GM12878 (cell line): ENCODE data around the gene SEPHS1. TPM values are rescaled to one million over a fixed set of nuclear protein-coding genes. Genes with fewer than 3 reads are reported as not detected.
A peak's percentile ranks its signal among the peaks of the same experiment; 100 is the strongest.

Source experiments
- ATAC-seq: fragments of 200-7000 bp; cut with Tn5 transposase; 3 replicates; pipeline ENCODE4 v1.9.1; 2020; ENCODE audit warnings: mild to moderate bottlenecking, moderate library complexity
- BruUV-seq: library from RNA; stranded (reverse); fragments of 400-500 nt; replicated peaks from 2 replicates; lab custom pipeline; 2021; lab: Mats Ljungman, UMichigan
- CTCF ChIA-PET: fragments of 300-600 bp; sonication (Branson Sonifier 250); formaldehyde crosslinking; extraction: SDS; loops from one replicate; lab custom pipeline; 2021; ENCODE audit warnings: inconsistent platforms; lab: Yijun Ruan, JAX
- POLR2A ChIA-PET: fragments of 350-600 bp; formaldehyde crosslinking; extraction: SDS; loops from one replicate; lab custom pipeline; 2021; ENCODE audit warnings: inconsistent platforms; lab: Charles Lee
- RAD21 ChIA-PET: fragments of 300-600 bp; sonication (Branson Sonifier 250); formaldehyde crosslinking; loops from one replicate; lab custom pipeline; 2023; ENCODE audit warnings: antibody characterized with exemption; ENCODE audit not compliant: unreplicated experiment; lab: Charles Lee
- SMC1A ChIA-PET: fragments of 300-600 bp; sonication (Branson Sonifier 250); formaldehyde crosslinking; loops from one replicate; lab custom pipeline; 2023; ENCODE audit not compliant: unreplicated experiment, uncharacterized antibody; lab: Charles Lee
- DNase-seq: peaks from one replicate; pipeline ENCODE4 v3.0.0-alpha.2; 2011; ENCODE audit warnings: low read depth, low spot score
- FAIRE-seq: peaks from 3 replicates; lab custom pipeline; 2011; peaks lifted over from hg19 to GRCh38; lab: Jason Lieb, UNC
- H2AFZ ChIP-seq: 2 replicates; pipeline ENCODE4 v1.6.0; 2011; ENCODE audit warnings: low read depth, low read length, control low read depth; ENCODE audit not compliant: control insufficient read depth
- H3K27ac ChIP-seq: 2 replicates; pipeline ENCODE4 v1.5.1; 2011; ENCODE audit warnings: control low read depth; ENCODE audit not compliant: control insufficient read depth, insufficient read depth
- H3K27me3 ChIP-seq, 2 experiments: replicated peaks in 1 of 2; 2 replicates each; pipeline versions ENCODE4 v1.6.0 to v1.6.1; 2011; ENCODE audit warnings: low read length in 1 of 2; ENCODE audit not compliant: control insufficient read depth in 2 of 2, insufficient read depth in 2 of 2
- H3K36me3 ChIP-seq, 2 experiments: 2 replicates each; pipeline ENCODE4 v1.5.1; 2011; ENCODE audit warnings: low read length in 1 of 2; ENCODE audit not compliant: control insufficient read depth in 2 of 2, insufficient read depth in 2 of 2
- H3K4me1 ChIP-seq: 2 replicates; pipeline ENCODE4 v1.6.1; 2011; ENCODE audit warnings: mild to moderate bottlenecking, low read length, moderate library complexity, mixed read lengths; ENCODE audit not compliant: control insufficient read depth, insufficient read depth
- H3K4me2 ChIP-seq: 2 replicates; pipeline ENCODE4 v1.6.0; 2011; ENCODE audit warnings: control low read depth; ENCODE audit not compliant: control insufficient read depth, insufficient read depth
- H3K4me3 ChIP-seq: fragments of 200-600 bp; sonication (generic); 2 replicates; pipeline ENCODE4 v1.5.1; 2016
- H3K79me2 ChIP-seq: 2 replicates; pipeline ENCODE4 v1.6.0; 2011; ENCODE audit warnings: low read length; ENCODE audit not compliant: control insufficient read depth, insufficient read depth
- H3K9ac ChIP-seq: 2 replicates; pipeline ENCODE4 v1.8.0; 2011; ENCODE audit warnings: low read length, control low read depth, mixed read lengths; ENCODE audit not compliant: control insufficient read depth, insufficient read depth
- H3K9me3 ChIP-seq: replicated peaks from 3 replicates; pipeline ENCODE4 v1.5.1; 2011; ENCODE audit warnings: mild to moderate bottlenecking, low read length; ENCODE audit not compliant: control insufficient read depth, insufficient read depth
- H4K20me1 ChIP-seq: 2 replicates; pipeline ENCODE4 v1.6.0; 2011; ENCODE audit not compliant: control insufficient read depth, insufficient read depth
- IRF5 ChIP-seq: fragments of 450-650 bp; IDR thresholded peaks from 2 replicates; pipeline ENCODE4 v1.6.1; 2017; ENCODE audit warnings: borderline replicate concordance
- MLLT1 ChIP-seq: fragments of 450-650 bp; IDR thresholded peaks from 2 replicates; pipeline ENCODE4 v1.6.1; 2016; ENCODE audit warnings: mild to moderate bottlenecking
- WGBS: methylation state at CpG from one replicate; pipeline ENCODE4 v1.1.6; 2016; ENCODE audit warnings: low lambda C conversion rate; ENCODE audit not compliant: insufficient replicate concordance, insufficient coverage; ENCODE audit errors: missing lambda C conversion rate; 5-methylcytosine and 5-hydroxymethylcytosine counted together
- in situ Hi-C: fragments of 300-500 bp; cut with MboI; formaldehyde crosslinking; loops from 9 replicates; pipeline ENCODE4 v1.14.3; 2018; ENCODE audit warnings: mixed read lengths
- intact Hi-C: fragments of 100-400 bp; cut with micrococcal nuclease; formaldehyde crosslinking; loops from one replicate; pipeline ENCODE4 v1.14.2; 2022; ENCODE audit not compliant: unreplicated experiment
- polyA plus RNA-seq, 11 experiments: library from polyadenylated mRNA; depleted of rRNA in 4 of 11; unstranded in 6 of 11; stranded (reverse) in 5 of 11; fragments of >200 nt; fragmentation: Nextera tagmentation in 4 of 11; fragmentation: Illumina TruSeq in 1 of 11; extraction: Ambion mirVana in 4 of 11; extraction: Trizol in 1 of 11; gene quantifications; 1 replicate in 1 of 11; 2 replicates in 10 of 11; pipeline versions ENCODE4 v1.2.1 to v1.2.3, GENCODE V29; 2011 to 2016; ENCODE audit warnings: inconsistent platforms in 2 of 11, missing spikeins in 2 of 11, low read depth in 1 of 11
- total RNA-seq, 4 experiments: library from RNA; depleted of rRNA in 3 of 4; stranded (reverse); fragments of >200 nt in 3 of 4; fragmentation: Illumina TruSeq in 1 of 4; extraction: Trizol in 1 of 4; gene quantifications; 2 replicates each; pipeline versions ENCODE4 v1.2.1 to v1.2.3, GENCODE V29; 2013 to 2021

Gene SEPHS1
- total and polyA plus RNA-seq, 10 of the 15 experiments (the other 5 are each of a cell fraction or from before 2014, with no cell fraction given), result 14.7 to 85.4 (median 48.5) TPM

GRCh38 chr10:13302821-13303555, 45.1 kb downstream of the SEPHS1 start:
- ATAC-seq (no peak), DNase-seq (no peak), FAIRE-seq (no peak)
- BruUV-seq, result no TSS peak
- in situ Hi-C loops (loop anchor here (5.0 kb wide), 1 partner anchor 141 kb away; the partner anchor contains the start of gene MCM10), intact Hi-C loops (loop anchor here (1.0 kb wide), 4 partner anchors 32 to 142 kb away; partner anchors contain the start of gene MCM10)
- no peaks in the 10 kb centered on the region for H3K79me2 ChIP-seq
- no peak overlapping the region for H3K4me3 ChIP-seq
- TF ChIP-seq MLLT1 (peak; percentile 3; the same call in 1 of the 2 replicates), IRF5 (no peak)
- ChIA-PET POLR2A (interaction anchor here (0.6 to 2.1 kb wide), 6 partner anchors 17 to 203 kb away, joined by 3 to 7 read pairs (median 4); partner anchors contain the start of gene OPTN), RAD21 (interaction anchor here (0.6 to 2.7 kb wide), 10 partner anchors 16 to 321 kb away, joined by 3 to 23 read pairs (median 5); partner anchors contain the start of gene MCM10), CTCF (interaction anchor here (0.6 to 4.7 kb wide), 30 partner anchors 11 to 1111 kb away, joined by 3 to 67 read pairs (median 4); partner anchors contain the start of genes MCM10 and UCMA), SMC1A (interaction anchor here (0.7 to 2.3 kb wide), 15 partner anchors 11 to 146 kb away, joined by 3 to 13 read pairs (median 4); partner anchors contain the start of gene MCM10)
- H3K27ac ChIP-seq, result no peak overlapping the region
- no peak overlapping the region; the same call in 1 of the 2 replicates for H3K4me2 ChIP-seq
- H4K20me1 ChIP-seq, result no peaks in the 10 kb centered on the region
- no peak overlapping the region for H3K9ac ChIP-seq
- H2AFZ ChIP-seq, result peak overlapping the region; percentile 79; the same call in 1 of the 2 replicates
- no peaks in the 10 kb centered on the region for H3K27me3 ChIP-seq
- 68% methylated on average over 22 of the region's 23 CpGs for WGBS
- H3K36me3 ChIP-seq, result no peaks in the 10 kb centered on the region
- no peaks in the 10 kb centered on the region for H3K9me3 ChIP-seq
- H3K4me1 ChIP-seq, result peaks cover 3% of the 10 kb centered on the region; the same call in 1 of the 2 replicates
